MG63 (cell line): ENCODE measurements around the gene AGRN. TPM values are rescaled to one million over a fixed set of nuclear protein-coding genes. Genes with fewer than 3 reads are reported as not detected.
A peak's percentile ranks its signal among the peaks of the same experiment; 100 is the strongest.

ENCODE experiments used
- DNase-seq: peaks from one replicate; pipeline ENCODE4 v3.0.0-alpha.2; 2020
- H3K27me3 ChIP-seq: fragments of 250-450 bp; sonication (Bioruptor Pico); 2 replicates; pipeline ENCODE4 v1.5.1; 2020; ENCODE audit warnings: mild to moderate bottlenecking, moderate library complexity
- H3K36me3 ChIP-seq: fragments of 250-450 bp; sonication (Bioruptor Pico); 2 replicates; pipeline ENCODE4 v1.5.1; 2020; ENCODE audit warnings: mild to moderate bottlenecking, moderate library complexity
- H3K4me3 ChIP-seq: fragments of 250-450 bp; sonication (Bioruptor Pico); 2 replicates; pipeline ENCODE4 v1.5.1; 2020; ENCODE audit warnings: mild to moderate bottlenecking, moderate library complexity
- H3K9me3 ChIP-seq: fragments of 250-450 bp; sonication (Bioruptor Pico); 2 replicates; pipeline ENCODE4 v1.5.1; 2020; ENCODE audit warnings: mild to moderate bottlenecking, moderate library complexity
- total RNA-seq: library from RNA; depleted of rRNA; stranded (reverse); fragments of >200 nt; shearing (Covaris generic); gene quantifications from 2 replicates; pipeline ENCODE4 v1.2.3, GENCODE V29; 2014; ENCODE audit warnings: low replicate concordance

AGRN gene
- total RNA-seq, 1 experiment from 2014 or later, result 70.2 TPM

DNA sequence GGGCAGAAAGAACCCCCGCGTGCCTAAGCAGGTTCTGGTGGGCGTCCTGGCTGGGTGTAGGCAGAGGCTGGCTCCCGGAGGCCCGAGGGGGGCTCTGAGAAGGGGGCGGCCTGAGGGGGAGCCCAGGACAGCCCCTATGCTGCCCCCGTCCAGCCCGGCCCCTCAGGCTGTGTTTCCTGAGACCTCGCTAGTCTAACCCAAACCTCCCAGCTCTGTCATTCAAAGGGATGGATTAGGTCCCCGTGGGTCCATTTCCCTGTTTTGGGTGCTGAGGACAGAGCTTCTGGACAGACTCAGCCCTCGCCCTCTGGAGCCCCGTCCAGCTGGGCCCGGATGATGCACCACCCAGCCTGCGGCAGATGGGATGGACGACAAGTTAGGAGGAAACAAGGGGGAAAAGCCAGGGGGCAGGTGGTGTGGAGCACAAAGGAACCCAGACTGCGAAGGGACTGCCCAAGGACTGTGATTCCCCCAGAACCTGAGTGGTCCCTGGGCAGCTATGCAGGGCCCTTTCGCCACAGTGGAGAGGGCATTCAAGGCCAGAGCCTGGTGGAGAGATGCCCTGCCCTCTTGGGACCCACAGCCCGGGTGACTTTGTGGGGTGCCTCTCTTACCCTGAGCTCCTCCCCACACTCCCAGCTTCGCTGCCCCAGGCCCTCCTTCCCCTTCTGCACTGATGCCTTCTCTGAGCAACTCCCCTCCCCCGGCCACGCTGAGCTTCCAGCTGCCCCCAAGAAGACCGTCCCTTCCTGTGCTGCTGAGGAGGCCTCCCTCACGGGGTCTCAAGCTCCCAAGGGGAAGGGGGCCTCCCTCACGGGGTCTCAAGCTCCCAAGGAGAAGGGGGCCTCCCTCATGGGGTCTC, 22.8 kb upstream of the AGRN start:
- Histone ChIP-seq H3K36me3 (no peaks in the 10 kb centered on the region), H3K9me3 (no peaks in the 10 kb centered on the region), H3K4me3 (no peak overlapping the region), H3K27me3 (no peaks in the 10 kb centered on the region)
- no peak for DNase-seq

DNA sequence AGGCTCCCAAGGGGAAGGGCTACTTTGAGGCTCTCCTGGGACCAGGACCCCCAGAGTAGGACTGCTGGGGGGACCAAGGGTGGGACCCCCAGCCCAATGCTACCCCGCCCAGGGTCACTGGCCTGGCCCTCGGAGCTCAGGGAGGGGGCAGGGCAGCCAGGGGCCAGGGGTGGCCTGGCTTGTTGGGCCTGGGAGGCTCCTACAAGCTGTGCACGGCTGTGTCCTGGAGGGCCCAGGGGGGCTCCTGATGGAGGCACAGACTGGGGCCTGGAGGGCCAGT, 22.3 kb upstream of the AGRN start:
- DNase-seq, result no peak
- Histone ChIP-seq H3K36me3 (no peaks in the 10 kb centered on the region), H3K9me3 (no peaks in the 10 kb centered on the region), H3K4me3 (no peak overlapping the region), H3K27me3 (no peaks in the 10 kb centered on the region)

DNA sequence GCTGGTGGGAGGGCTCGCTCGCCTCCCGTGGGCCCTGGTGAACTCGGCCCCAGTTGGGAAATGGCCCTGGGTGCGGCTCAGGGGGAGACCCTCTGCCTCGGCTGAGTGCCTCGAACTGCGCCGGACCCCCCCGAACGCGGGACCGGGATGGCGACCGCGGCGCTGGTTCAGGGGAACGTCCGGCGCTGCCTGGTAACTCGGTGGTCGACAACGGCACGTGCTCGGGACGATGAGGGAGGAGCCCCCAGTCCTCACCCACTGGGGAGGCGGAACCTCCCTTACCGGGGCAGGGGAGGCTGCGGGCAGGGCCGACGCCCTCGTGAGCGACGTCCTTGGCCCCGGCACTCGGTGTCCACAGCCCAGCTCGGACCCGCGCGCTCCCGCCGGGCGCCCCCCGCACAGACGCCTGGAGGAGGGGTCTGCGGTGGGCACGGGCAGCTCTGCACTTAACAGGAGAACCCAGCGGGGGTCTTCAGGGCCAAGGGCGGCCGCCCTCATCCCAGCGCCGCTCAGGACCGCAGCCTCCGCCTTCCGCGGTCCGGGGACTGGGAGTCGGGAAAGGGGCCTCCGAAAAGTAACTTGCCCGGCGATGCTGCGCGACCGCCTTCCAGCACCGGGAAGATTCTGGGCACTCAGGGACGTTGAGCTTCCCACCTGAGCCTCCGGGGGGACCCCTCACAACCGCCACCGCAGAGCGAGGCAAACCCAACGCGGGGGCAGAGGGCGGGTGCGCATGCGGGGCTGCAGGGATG, 21.8 kb upstream of the AGRN start:
- DNase-seq, result no peak
- Histone ChIP-seq H3K27me3 (no peaks in the 10 kb centered on the region), H3K36me3 (no peaks in the 10 kb centered on the region), H3K4me3 (no peak overlapping the region), H3K9me3 (no peaks in the 10 kb centered on the region)

DNA sequence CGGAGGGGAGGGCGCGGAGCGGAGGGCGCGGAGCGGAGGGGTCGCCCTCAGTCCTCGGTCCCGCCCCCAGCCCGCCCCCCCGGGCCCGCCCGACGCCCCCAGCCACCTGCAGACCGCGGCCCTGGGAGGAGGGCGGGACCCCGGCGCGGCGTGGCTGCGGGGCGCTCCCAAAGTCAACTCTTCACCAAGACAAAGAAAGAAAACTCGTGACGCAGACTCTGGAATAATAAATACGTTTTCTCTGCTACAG, 21.2 kb upstream of the AGRN start:
- Histone ChIP-seq H3K4me3 (peak overlapping the region; percentile 84), H3K27me3 (no peaks in the 10 kb centered on the region), H3K9me3 (no peaks in the 10 kb centered on the region), H3K36me3 (no peaks in the 10 kb centered on the region)
- no peak for DNase-seq

DNA sequence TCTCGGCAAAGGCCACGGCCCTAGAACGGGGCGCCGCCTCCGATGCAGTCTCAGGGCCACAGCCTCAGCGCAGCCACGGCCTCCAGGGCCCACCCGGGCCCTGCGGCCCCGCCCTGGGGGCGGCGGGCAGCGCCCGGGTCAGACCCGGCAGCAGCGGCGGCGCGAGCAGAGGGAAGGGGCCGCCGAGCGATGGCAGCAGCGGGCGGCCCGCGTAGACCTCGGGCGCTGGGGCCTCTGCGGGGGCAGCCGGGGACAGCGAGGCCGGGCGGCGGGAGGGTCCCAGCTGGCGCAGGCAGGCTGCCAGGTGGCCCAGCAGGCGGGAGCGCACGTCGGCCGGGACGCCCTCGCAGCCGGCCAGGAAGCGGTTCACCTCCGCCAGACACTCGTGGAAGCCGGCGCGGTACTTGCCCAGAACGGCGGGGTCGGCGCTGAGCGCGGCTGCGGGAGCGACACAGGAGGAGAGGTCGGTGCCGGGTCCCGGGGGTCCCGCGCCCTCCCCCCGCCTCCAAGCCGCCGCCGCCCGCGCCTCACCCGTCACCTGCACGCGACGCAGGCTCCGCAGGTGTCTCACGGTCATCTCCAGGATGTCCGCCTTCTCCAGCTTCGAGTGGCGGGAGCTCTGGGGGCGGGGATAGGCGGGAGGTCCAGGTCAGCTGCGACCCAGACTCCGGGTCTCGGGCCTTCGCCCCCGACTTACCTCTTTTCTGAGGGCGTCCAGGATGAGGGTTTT, 20.8 kb upstream of the AGRN start:
- peak; percentile 43 for DNase-seq
- H3K4me3 ChIP-seq, result peak overlapping the region; percentile 84
- H3K36me3 ChIP-seq, result no peaks in the 10 kb centered on the region
- no peaks in the 10 kb centered on the region for H3K9me3 ChIP-seq
- H3K27me3 ChIP-seq, result no peaks in the 10 kb centered on the region

DNA sequence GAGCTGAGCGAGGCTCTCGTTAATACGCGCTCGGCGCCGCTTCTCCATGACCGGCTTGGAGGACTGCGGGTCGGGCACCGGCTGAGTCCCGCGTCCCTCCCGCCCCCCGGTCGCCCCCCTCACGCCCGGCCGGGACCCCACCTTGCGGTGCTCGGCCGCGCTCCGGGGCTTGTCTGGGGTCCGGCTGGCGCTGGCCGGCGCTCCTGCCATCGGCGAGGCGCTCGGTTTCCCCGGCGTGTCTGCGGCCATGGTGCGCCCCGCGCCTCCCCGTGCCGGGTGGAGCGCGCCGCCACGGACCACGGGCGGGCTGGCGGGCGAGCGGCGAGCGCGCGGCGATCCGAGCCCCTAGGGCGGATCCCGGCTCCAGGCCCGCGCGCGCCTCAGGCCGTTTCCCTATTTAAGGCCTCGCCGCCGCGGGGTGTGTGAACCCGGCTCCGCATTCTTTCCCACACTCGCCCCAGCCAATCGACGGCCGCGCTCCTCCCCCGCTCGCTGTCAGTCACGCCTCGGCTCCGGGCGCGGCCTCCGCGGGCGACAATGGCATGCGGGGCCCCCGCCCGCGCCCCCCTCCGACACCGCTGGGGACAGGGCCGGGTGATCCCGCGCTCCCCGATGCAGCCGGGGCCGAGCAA, 20.1 kb upstream of the AGRN start, which contains the start of gene HES4:
HES4 (minus strand) TSS at position 373 of the 632 bp plus-strand sequence; CDS start at position 249, 124 bp downstream.
- H3K9me3 ChIP-seq, result no peaks in the 10 kb centered on the region
- peak; percentile 94 for DNase-seq
- no peaks in the 10 kb centered on the region for H3K36me3 ChIP-seq
- peak within 1 kb of the TSS; percentile 84 for H3K4me3 ChIP-seq
- no peaks in the 10 kb centered on the region for H3K27me3 ChIP-seq

DNA sequence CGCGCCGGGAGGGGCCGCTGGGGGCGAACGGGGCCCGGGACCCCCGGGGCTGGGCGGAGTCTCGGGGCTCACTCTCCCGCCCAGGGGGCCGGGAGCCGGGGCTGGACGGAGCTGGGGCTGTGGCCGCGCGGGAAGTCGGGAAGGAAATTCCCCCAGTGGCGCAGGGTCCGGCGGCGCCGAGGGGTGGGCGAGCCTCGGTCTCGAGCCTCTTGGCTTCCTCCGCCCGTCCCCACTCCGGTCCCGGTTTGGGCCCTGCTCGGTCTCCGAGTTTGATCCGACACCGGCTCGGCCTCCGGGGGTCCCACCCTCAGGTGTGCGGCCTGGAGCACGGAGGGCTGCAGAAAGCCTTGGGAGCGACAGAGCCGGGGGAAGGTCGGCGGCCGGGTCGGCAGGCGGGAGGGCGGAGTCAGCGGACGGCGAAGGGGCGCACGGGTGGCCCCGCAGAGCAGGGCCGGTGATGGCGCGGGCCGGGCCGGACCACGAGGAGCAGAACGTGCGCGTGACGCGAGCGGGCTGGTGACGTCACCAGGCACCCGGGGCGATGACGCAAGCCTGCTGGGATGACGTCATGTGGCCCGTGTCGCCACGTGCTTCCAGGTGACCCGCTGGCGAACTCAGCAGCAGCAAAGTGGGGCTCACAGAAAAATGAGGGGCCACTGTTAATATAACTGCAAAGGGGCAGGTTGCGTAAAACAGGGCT, 19.4 kb upstream of the AGRN start:
- H3K4me3 ChIP-seq, result peak overlapping the region; percentile 84
- no peaks in the 10 kb centered on the region for H3K36me3 ChIP-seq
- DNase-seq, result peak; percentile 85
- H3K9me3 ChIP-seq, result no peaks in the 10 kb centered on the region
- H3K27me3 ChIP-seq, result no peaks in the 10 kb centered on the region

DNA sequence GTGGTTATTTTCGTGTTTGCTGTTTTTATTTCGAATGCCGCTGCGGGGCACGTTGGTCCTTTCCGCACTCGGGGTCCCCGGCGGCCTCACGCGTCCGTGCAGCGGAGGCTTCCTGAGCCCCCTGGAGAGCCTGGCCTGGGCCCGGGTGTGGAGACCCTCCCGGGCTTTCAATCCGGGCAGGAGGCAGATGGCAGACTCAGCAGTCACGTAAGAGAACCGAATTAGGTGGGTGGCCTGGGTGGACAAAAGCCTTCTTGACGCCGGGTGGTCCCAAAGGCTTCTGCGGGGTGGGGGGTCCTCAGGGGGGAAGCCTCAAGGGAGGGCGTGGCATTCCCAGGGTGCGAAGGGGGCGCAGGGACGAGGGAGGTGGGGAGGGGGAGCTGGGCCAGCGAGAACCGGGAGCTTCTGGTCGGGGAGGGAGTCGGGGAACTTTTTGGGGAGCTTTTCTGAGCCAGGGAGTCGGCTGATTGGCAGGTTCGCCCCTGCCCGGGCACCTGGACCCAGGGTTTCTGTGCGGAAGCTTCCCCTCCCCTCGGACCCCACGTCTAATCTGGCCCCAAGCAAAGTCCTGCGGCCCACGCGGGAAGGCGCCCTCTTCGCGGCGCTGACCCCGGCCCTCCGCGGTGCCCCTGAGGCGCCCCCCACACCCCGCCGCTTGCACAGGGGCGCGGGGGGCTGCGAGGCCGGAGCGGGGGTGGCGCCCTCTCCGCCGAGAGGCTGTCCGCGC, 18.7 kb upstream of the AGRN start:
- peak; percentile 38 for DNase-seq
- Histone ChIP-seq H3K4me3 (peak overlapping the region; percentile 84), H3K9me3 (no peaks in the 10 kb centered on the region), H3K27me3 (no peaks in the 10 kb centered on the region), H3K36me3 (no peaks in the 10 kb centered on the region)

DNA sequence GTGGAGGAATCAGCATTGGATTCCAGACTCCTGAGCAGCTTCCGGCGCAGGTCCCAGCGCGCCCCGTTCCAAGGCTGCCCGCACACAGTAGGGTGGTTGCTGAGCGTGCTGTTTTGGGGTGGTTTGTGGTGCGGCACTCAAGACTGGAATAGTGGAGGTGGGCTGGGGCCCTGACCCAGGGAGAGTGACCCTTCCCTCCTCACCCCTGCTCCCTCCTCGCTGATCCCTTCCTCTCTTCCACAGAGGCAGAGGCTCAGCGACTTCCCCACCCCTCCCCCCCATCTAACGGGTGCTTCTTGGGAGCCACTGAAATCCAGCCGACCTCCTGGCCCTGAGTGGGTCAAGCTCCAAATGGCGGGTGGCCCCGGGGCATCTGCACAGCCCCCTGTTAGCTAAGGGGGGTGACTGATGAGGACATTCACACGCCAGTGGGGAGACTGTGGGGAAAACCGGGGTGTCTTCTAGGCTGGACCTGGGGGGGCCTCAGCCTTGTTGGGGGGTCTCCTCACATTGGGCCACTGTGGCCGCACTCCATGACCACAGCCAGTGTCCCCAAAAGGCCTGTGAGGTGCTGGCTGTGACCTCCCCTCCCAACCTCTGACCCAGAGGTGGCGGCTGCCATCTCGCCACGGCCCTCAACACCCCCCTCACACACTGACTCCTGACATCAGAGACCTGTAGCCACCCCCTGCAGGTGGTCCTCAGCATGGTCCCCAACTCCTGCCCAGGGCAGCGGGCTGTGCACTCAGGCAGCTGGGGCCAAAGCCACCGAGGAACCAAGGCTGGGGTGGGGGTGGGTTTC, 16.1 kb upstream of the AGRN start:
- DNase-seq, result no peak
- Histone ChIP-seq H3K27me3 (no peaks in the 10 kb centered on the region), H3K36me3 (no peaks in the 10 kb centered on the region), H3K4me3 (no peak overlapping the region), H3K9me3 (no peaks in the 10 kb centered on the region)

DNA sequence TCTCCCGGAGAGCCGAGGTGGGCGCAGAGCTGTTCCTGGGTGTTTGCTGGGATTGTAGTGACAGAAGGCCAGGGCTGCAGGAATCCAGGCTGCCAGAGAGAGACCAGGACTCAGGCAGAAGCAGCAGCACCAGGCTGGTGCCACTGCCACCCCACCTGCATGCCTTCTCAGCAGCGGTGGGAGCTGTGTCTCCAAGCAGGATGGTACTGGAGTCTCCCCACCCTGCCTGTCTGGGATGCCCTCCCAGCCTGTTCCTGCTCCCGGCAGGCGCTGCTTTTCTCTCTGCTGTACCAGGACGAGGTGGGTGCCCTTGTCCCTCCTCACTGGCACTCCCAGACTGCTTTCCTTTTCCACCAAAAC, 15.5 kb upstream of the AGRN start:
- H3K36me3 ChIP-seq, result no peaks in the 10 kb centered on the region
- no peaks in the 10 kb centered on the region for H3K27me3 ChIP-seq
- no peak overlapping the region for H3K4me3 ChIP-seq
- no peak for DNase-seq
- H3K9me3 ChIP-seq, result no peaks in the 10 kb centered on the region

DNA sequence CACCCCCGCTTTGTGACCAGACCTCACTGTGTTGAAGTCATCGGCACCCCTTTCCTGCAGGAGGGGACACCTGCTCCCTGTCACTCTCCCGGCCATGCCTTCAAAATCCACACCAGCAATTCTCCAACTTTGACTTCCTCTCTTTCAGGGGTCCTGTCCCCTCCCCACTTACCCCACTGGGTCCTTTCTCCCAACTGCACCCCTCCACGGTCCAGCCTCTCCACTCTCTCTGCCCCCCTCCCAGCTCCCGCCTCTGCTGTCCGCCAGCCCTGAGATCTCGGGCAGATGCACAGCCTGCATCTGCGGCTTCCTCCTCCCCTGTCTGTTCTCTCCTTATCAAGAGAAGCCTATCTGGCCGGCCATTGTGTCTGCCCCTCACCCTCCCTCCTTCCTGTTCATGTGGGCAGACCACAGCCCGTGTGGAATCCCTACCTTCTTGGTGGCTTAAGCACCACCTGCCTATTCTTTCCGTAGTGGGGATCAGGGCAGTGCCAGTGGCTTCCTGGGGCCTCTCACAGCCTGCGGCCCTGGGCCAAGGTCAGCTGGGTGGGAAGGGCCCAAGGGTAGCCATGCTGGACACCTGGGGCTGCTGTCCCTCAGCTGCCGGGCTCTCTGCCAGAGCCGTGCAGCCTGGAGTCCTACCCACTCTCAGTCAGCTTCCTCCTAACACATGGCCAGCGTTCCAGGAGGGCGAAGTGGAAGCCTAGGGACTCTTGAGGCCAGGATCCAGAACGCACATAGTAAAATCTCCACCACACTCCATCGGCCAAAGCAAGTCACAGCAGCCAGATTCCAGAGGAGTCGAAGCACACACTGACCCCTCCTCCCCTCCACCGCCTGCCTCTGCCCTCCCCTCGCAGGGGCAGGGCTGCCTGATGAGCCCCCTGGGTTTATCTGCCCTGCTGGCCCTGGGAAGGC, 14.9 kb upstream of the AGRN start:
- no peak overlapping the region for H3K4me3 ChIP-seq

DNA sequence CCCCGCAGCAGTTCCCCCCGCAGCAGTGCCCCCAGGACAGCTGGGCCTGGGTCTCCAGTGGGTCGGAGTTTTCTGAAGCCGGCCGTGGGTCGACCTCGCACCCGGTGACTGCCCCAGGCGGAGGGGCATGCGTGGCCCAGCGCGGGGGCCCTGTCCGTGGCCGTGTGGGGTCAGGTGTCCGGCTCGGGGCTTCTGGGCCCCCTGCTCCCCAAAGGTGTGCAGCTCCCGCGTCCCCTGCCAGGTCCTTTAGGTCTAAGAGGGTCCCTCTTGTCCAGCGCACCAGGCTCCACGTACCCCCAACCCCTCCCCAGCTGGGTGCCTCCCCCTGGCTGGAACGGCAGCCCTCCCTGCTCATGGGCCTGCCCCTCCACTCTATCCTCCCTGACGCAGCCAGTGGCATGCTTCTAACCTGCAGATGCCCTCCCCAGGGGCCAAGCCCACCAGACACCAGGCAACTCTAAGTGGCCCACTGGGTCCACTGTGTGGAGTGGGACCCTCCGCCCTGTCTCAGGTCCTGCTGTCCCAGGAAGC, 14.1 kb upstream of the AGRN start:
- no peak for DNase-seq
- no peak overlapping the region for H3K4me3 ChIP-seq
- no peaks in the 10 kb centered on the region for H3K9me3 ChIP-seq
- no peaks in the 10 kb centered on the region for H3K27me3 ChIP-seq
- H3K36me3 ChIP-seq, result no peaks in the 10 kb centered on the region

More for the DNA sequence above, 14.9 kb upstream of the AGRN start:
- H3K36me3 ChIP-seq, result no peaks in the 10 kb centered on the region
- H3K9me3 ChIP-seq, result no peaks in the 10 kb centered on the region
- peak; percentile 50 for DNase-seq
- H3K27me3 ChIP-seq, result no peaks in the 10 kb centered on the region

DNA sequence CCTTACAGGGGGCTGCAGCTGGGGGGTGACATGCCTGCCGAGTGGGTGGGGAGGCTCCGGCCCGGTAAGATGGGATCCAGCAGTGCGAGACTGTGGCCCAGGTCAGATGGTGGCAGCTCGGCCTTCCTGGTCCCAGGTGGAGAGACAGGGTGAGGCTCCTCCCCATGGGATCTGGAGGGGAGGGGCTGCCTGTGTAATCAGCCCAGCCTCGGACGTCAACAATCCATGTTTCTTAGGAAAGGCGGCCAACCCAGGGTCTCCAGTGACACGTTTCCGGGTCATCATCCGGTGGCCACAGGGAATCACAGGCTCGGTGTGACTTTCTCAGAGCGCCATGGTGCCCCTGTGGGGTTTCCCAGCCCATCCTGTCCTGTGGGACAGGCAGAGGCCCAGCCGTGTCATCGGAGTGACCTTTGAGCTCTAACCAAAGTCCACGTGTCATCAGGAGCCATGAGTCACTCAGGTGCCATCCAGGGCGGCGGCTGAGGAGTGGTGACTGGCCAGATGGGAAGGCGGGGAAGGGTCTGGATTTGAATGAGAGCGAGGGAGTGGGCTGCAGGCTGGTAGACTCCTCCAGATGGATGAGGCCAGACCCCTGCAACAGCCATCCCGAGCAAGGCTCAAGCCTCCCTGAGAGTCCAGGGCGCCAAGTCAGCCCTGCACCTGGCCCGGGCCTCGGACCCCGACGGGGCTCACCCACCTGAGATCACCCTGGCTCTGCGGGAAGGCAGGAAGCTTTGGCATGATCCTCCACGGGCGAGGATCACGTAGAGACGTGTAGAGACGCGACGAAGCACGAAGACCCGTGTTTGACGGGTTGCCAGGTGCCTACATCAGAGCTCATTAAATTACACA, 13.4 kb upstream of the AGRN start:
- H3K4me3 ChIP-seq, result no peak overlapping the region
- no peak for DNase-seq
- no peaks in the 10 kb centered on the region; the same call in 1 of the 2 replicates for H3K36me3 ChIP-seq
- no peaks in the 10 kb centered on the region for H3K27me3 ChIP-seq
- H3K9me3 ChIP-seq, result no peaks in the 10 kb centered on the region
